ENCODE data around the gene MTA1.

MTA1 gene

DNA sequence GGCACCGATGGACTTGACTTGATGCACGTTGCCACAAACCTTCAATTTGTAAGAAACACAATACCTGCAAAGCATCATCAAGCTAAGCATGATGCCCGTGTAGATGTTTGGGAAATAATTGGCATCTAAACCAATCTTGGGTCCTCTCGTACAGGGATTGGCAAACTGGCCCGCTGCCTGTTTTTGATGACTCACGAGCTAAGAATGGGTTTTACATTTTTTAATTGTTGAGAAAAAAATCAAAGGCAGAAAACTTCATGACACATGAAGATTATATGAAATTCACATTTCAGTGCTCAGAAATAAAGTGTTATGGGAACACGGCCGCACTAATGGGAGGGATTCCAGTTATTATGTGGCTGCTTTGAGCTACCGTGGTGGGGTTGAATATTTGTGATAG, 10.9 kb downstream of the MTA1 start:
- TF ChIP-seq EZH2phosphoT487 (IDR thresholded peaks at IDR 0.05; ENCODE audit: borderline replicate concordance, low read length) = no peak
- TF ChIP-seq, protein P1, sequence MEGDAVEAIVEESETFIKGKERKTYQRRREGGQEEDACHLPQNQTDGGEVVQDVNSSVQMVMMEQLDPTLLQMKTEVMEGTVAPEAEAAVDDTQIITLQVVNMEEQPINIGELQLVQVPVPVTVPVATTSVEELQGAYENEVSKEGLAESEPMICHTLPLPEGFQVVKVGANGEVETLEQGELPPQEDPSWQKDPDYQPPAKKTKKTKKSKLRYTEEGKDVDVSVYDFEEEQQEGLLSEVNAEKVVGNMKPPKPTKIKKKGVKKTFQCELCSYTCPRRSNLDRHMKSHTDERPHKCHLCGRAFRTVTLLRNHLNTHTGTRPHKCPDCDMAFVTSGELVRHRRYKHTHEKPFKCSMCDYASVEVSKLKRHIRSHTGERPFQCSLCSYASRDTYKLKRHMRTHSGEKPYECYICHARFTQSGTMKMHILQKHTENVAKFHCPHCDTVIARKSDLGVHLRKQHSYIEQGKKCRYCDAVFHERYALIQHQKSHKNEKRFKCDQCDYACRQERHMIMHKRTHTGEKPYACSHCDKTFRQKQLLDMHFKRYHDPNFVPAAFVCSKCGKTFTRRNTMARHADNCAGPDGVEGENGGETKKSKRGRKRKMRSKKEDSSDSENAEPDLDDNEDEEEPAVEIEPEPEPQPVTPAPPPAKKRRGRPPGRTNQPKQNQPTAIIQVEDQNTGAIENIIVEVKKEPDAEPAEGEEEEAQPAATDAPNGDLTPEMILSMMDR (IDR thresholded peaks at IDR 0.05; ENCODE audit: low read depth, low read length, poor library complexity, severe bottlenecking) = no peak
- Histone ChIP-seq H3K27ac (ENCODE audit: low read depth, low read length) (no peak overlapping the region), H4K20me1 (ENCODE audit: control insufficient read depth, insufficient read depth, low read depth, low read length) (no peaks in the 10 kb centered on the region), H3K27me3 (ENCODE audit: control insufficient read depth, low read length) (no peaks in the 10 kb centered on the region), H3K9me2 (replicated peaks; ENCODE audit: control insufficient read depth, low read length) (no peaks in the 10 kb centered on the region), H3F3A (ENCODE audit: control insufficient read depth, insufficient read depth) (no peaks in the 10 kb centered on the region), H3K9me3 (ENCODE audit: control insufficient read depth, insufficient read depth, low read length) (no peaks in the 10 kb centered on the region), H3K79me2 (ENCODE audit: control insufficient read depth, low read length) (peaks cover 93% of the 10 kb centered on the region), H3K4me1 (ENCODE audit: control insufficient read depth, low read length) (peaks cover 2% of the 10 kb centered on the region), H3K36me3 (ENCODE audit: control insufficient read depth, low read length) (peaks cover 57% of the 10 kb centered on the region), H3K4me3 (ENCODE audit: low read length) (no peak overlapping the region), H3K4me2 (ENCODE audit: low read length) (no peak overlapping the region)

DNA sequence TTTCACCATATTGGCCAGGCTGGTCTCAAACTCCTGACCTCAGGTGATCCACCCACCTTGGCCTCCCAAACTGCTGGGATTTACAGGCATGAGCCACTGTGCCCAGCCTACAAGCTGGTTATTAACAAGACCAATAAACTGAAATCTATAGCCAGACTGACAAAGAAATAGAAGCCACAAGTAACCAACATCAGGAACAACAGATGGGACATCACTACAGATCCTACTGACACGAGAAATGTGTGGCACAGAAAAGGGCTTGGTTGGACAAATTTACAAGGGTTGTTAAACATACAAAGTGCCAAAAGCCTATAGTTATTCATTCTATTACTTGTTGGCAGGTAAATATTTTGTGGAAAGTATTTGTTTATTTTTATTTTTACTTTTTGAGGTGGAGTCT, 11.6 kb downstream of the MTA1 start:
- Histone ChIP-seq H3K27ac (ENCODE audit: low read depth, low read length) (no peak overlapping the region), H3K4me2 (ENCODE audit: low read length) (no peak overlapping the region), H3K4me3 (ENCODE audit: low read length) (no peak overlapping the region), H3F3A (ENCODE audit: control insufficient read depth, insufficient read depth) (no peaks in the 10 kb centered on the region), H3K36me3 (ENCODE audit: control insufficient read depth, low read length) (peaks cover 57% of the 10 kb centered on the region), H3K9me3 (ENCODE audit: control insufficient read depth, insufficient read depth, low read length) (no peaks in the 10 kb centered on the region), H3K79me2 (ENCODE audit: control insufficient read depth, low read length) (peaks cover 93% of the 10 kb centered on the region), H3K4me1 (ENCODE audit: control insufficient read depth, low read length) (peaks cover 4% of the 10 kb centered on the region), H4K20me1 (ENCODE audit: control insufficient read depth, insufficient read depth, low read depth, low read length) (no peaks in the 10 kb centered on the region), H3K27me3 (ENCODE audit: control insufficient read depth, low read length) (no peaks in the 10 kb centered on the region), H3K9me2 (replicated peaks; ENCODE audit: control insufficient read depth, low read length) (no peaks in the 10 kb centered on the region)
- TF ChIP-seq, protein P1 (IDR thresholded peaks at IDR 0.05; ENCODE audit: low read depth, low read length, poor library complexity, severe bottlenecking) = no peak
- TF ChIP-seq EZH2phosphoT487 (IDR thresholded peaks at IDR 0.05; ENCODE audit: borderline replicate concordance, low read length) = no peak

DNA sequence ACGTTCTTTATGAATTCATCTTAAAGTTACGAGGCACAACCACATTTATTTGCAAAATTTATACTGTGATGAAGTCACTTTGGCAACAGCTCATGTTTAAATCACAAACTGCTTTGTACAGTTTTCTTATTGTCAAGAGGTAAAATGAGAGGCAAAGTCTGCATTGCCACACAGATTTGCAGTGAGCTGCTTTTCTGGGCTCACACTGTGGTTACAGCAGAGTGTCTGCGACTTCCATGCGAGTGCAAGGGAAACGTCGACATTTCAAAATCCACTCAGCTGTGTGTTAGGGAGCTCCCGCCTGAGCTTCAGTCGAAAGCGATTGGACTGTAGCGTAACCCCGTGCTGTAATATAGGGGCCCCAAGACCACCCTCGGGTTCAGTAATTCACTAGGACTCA, 13.0 kb downstream of the MTA1 start:
- H3K79me2 ChIP-seq (ENCODE audit: control insufficient read depth, low read length) = peaks cover 93% of the 10 kb centered on the region
- H3K9me3 ChIP-seq (ENCODE audit: control insufficient read depth, insufficient read depth, low read length) = no peaks in the 10 kb centered on the region; the same call in 1 of the 2 replicates
- TF ChIP-seq, protein P1 (IDR thresholded peaks at IDR 0.05; ENCODE audit: low read depth, low read length, poor library complexity, severe bottlenecking) = no peak

More for the DNA sequence above, 13.0 kb downstream of the MTA1 start:
- no peak overlapping the region for H3K4me2 ChIP-seq (ENCODE audit: low read length)
- H3K36me3 ChIP-seq (ENCODE audit: control insufficient read depth, low read length) = peaks cover 60% of the 10 kb centered on the region
- no peak overlapping the region for H3K27ac ChIP-seq (ENCODE audit: low read depth, low read length)
- peaks cover 5% of the 10 kb centered on the region for H4K20me1 ChIP-seq (ENCODE audit: control insufficient read depth, insufficient read depth, low read depth, low read length)
- H3K27me3 ChIP-seq (ENCODE audit: control insufficient read depth, low read length) = no peaks in the 10 kb centered on the region
- no peaks in the 10 kb centered on the region for H3F3A ChIP-seq (ENCODE audit: control insufficient read depth, insufficient read depth)
- H3K9me2 ChIP-seq (replicated peaks; ENCODE audit: control insufficient read depth, low read length) = no peaks in the 10 kb centered on the region
- no peak overlapping the region for H3K4me3 ChIP-seq (ENCODE audit: low read length)
- H3K4me1 ChIP-seq (ENCODE audit: control insufficient read depth, low read length) = peaks cover 4% of the 10 kb centered on the region
